ENCODE results near the gene FERMT2. TPM values are rescaled to one million over a fixed set of nuclear protein-coding genes. Genes with fewer than 3 reads are reported as not detected.

The FERMT2 gene
- total RNA-seq, 1 donor from 2014 or later = 79.7 TPM

- no peak for DNase-seq
- no peaks in the 10 kb centered on the region for H3K9me3 Mint-ChIP-seq (ENCODE audit: unreplicated experiment)
- H3K27ac Mint-ChIP-seq (ENCODE audit: unreplicated experiment) = no peak overlapping the region
- TF ChIP-seq CTCF (IDR thresholded peaks at IDR 0.05; ENCODE audit: partially characterized antibody, unreplicated experiment) = no peak
- peaks cover 11% of the 10 kb centered on the region for H3K4me1 Mint-ChIP-seq (ENCODE audit: low read depth, unreplicated experiment)
- H3K27me3 Mint-ChIP-seq (ENCODE audit: unreplicated experiment) = no peaks in the 10 kb centered on the region
- H3K4me3 Mint-ChIP-seq (ENCODE audit: unreplicated experiment) = no peak overlapping the region
- no peaks in the 10 kb centered on the region for H3K36me3 Mint-ChIP-seq (ENCODE audit: unreplicated experiment)
Observed at GRCh38 chr14:52834440-52834842, 116.4 kb downstream of the FERMT2 start.

GRCh38 chr14:52833891-52834290 is 117.0 kb downstream of the FERMT2 start:
- no peak for TF ChIP-seq CTCF (IDR thresholded peaks at IDR 0.05; ENCODE audit: partially characterized antibody, unreplicated experiment)
- Mint-ChIP-seq H3K9me3 (ENCODE audit: unreplicated experiment) (no peaks in the 10 kb centered on the region), H3K4me1 (ENCODE audit: low read depth, unreplicated experiment) (peaks cover 12% of the 10 kb centered on the region), H3K27ac (ENCODE audit: unreplicated experiment) (no peak overlapping the region), H3K4me3 (ENCODE audit: unreplicated experiment) (no peak overlapping the region), H3K36me3 (ENCODE audit: unreplicated experiment) (no peaks in the 10 kb centered on the region), H3K27me3 (ENCODE audit: unreplicated experiment) (no peaks in the 10 kb centered on the region)
- DNase-seq = no peak

- no peaks in the 10 kb centered on the region for H3K27me3 Mint-ChIP-seq (ENCODE audit: unreplicated experiment)
- no peak for TF ChIP-seq CTCF (IDR thresholded peaks at IDR 0.05; ENCODE audit: partially characterized antibody, unreplicated experiment)
- no peak overlapping the region for H3K4me3 Mint-ChIP-seq (ENCODE audit: unreplicated experiment)
- peaks cover 10% of the 10 kb centered on the region for H3K4me1 Mint-ChIP-seq (ENCODE audit: low read depth, unreplicated experiment)
- no peaks in the 10 kb centered on the region for H3K36me3 Mint-ChIP-seq (ENCODE audit: unreplicated experiment)
- no peaks in the 10 kb centered on the region for H3K9me3 Mint-ChIP-seq (ENCODE audit: unreplicated experiment)
- no peak for DNase-seq
- no peak overlapping the region for H3K27ac Mint-ChIP-seq (ENCODE audit: unreplicated experiment)
Observed at GRCh38 chr14:52829527-52830185, 121.2 kb downstream of the FERMT2 start.

- no peak for TF ChIP-seq CTCF (IDR thresholded peaks at IDR 0.05; ENCODE audit: partially characterized antibody, unreplicated experiment)
- DNase-seq = no peak
- H3K4me3 Mint-ChIP-seq (ENCODE audit: unreplicated experiment) = no peak overlapping the region
- H3K36me3 Mint-ChIP-seq (ENCODE audit: unreplicated experiment) = no peaks in the 10 kb centered on the region
- peaks cover 10% of the 10 kb centered on the region for H3K4me1 Mint-ChIP-seq (ENCODE audit: low read depth, unreplicated experiment)
- no peaks in the 10 kb centered on the region for H3K9me3 Mint-ChIP-seq (ENCODE audit: unreplicated experiment)
- no peak overlapping the region for H3K27ac Mint-ChIP-seq (ENCODE audit: unreplicated experiment)
- no peaks in the 10 kb centered on the region for H3K27me3 Mint-ChIP-seq (ENCODE audit: unreplicated experiment)
Observed at GRCh38 chr14:52827426-52827825, 123.4 kb downstream of the FERMT2 start.

GRCh38 chr14:52825085-52825484 is 125.8 kb downstream of the FERMT2 start:
- no peak for DNase-seq
- no peak for TF ChIP-seq CTCF (IDR thresholded peaks at IDR 0.05; ENCODE audit: partially characterized antibody, unreplicated experiment)
- H3K36me3 Mint-ChIP-seq (ENCODE audit: unreplicated experiment) = no peaks in the 10 kb centered on the region
- H3K9me3 Mint-ChIP-seq (ENCODE audit: unreplicated experiment) = no peaks in the 10 kb centered on the region
- peaks cover 2% of the 10 kb centered on the region for H3K27me3 Mint-ChIP-seq (ENCODE audit: unreplicated experiment)
- H3K4me1 Mint-ChIP-seq (ENCODE audit: low read depth, unreplicated experiment) = peaks cover 4% of the 10 kb centered on the region
- H3K4me3 Mint-ChIP-seq (ENCODE audit: unreplicated experiment) = no peak overlapping the region
- H3K27ac Mint-ChIP-seq (ENCODE audit: unreplicated experiment) = no peak overlapping the region
